ENCODE results near the gene EEA1. TPM values are rescaled to one million over a fixed set of nuclear protein-coding genes. Genes with fewer than 3 reads are reported as not detected.

EEA1 gene
- total and polyA plus RNA-seq, 4 donors, result 5.3 to 56.7 (median 24.6) TPM

- no peaks in the 10 kb centered on the region for H3K4me1 ChIP-seq (ENCODE audit: control insufficient read depth in 1 of 2, insufficient read depth in 2 of 2, low read length in 2 of 2)
- WGBS, 2 donors, result 3 to 4% methylated on average over 7 of the region's 7 CpGs
- H3K4me3 ChIP-seq (ENCODE audit: low read length in 2 of 2), result peak overlapping the region; percentile 87 to 100
- peak overlapping the region in 1 of 2 donors; percentile 95 for H3K27ac ChIP-seq (ENCODE audit: low read depth in 1 of 2, low read length in 2 of 2)
- intact Hi-C loops (cut with DNase I), result no loop called here
- DNase-seq (no peak), ATAC-seq (ENCODE audit: low FRiP score) (no peak)
- H3K36me3 ChIP-seq (ENCODE audit: control insufficient read depth in 1 of 2, insufficient read depth in 2 of 2, low read length in 1 of 2), result no peaks in the 10 kb centered on the region
- no peaks in the 10 kb centered on the region for H3K9me3 ChIP-seq (ENCODE audit: control insufficient read depth, low read length)
- no peaks in the 10 kb centered on the region for H3K27me3 ChIP-seq (ENCODE audit: control insufficient read depth in 1 of 2, insufficient read depth in 2 of 2, low read length in 1 of 2)
Measured at GRCh38 chr12:92927436-92928281, 1.4 kb downstream of the EEA1 start.

DNA sequence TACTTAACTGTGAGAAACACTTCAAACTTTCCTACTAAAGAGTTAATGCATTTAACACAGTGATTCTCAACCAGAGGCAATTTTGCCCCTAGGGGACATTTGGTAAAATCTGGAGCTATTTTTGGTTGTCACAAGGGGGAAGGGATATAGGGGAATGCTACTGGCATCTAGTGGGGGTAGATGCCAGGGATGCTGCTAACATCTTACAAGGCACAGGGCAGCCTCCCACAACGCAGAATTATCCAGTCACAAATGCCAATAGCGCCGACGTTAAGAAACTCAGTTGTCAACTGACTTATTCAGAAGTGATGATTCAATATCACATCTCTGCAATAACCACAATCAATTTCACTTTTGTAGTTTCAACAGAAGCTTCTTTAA is 2.0 kb downstream of the EEA1 start:
- 1 to 2% methylated on average over 4 of the region's 4 CpGs for WGBS, 2 donors
- intact Hi-C loops (cut with DNase I), result no loop called here
- H3K4me1 ChIP-seq (ENCODE audit: control insufficient read depth in 1 of 2, insufficient read depth in 2 of 2, low read length in 2 of 2), result no peaks in the 10 kb centered on the region
- peak overlapping the region in 1 of 2 donors; percentile 67 for H3K27ac ChIP-seq (ENCODE audit: low read depth in 1 of 2, low read length in 2 of 2)
- no peaks in the 10 kb centered on the region for H3K9me3 ChIP-seq (ENCODE audit: control insufficient read depth, low read length)
- H3K27me3 ChIP-seq (ENCODE audit: control insufficient read depth in 1 of 2, insufficient read depth in 2 of 2, low read length in 1 of 2), result no peaks in the 10 kb centered on the region
- no peaks in the 10 kb centered on the region for H3K36me3 ChIP-seq (ENCODE audit: control insufficient read depth in 1 of 2, insufficient read depth in 2 of 2, low read length in 1 of 2)
- DNase-seq (no peak), ATAC-seq (ENCODE audit: low FRiP score) (no peak)
- H3K4me3 ChIP-seq (ENCODE audit: low read length in 2 of 2), result peak overlapping the region in 1 of 2 donors; percentile 69

DNA sequence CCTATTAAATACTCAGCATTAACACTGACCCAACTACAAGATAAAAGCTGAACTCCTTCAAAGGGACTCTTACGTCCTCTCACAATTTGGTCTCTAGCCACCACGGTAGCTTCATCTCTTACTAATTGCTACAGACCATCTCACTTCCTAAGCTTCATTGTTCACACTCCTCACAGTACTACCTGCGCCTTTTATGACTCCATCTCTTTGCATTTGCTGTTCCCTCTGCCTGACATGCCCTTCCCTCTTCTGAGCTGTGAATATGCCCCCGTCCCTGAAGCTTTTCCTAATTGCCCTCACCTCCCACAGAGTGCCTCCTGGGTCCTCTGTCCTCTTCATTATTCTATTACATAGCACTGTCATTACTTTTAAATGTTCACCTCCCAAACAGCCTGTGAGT is 2.5 kb downstream of the EEA1 start:
- ATAC-seq (ENCODE audit: low FRiP score) (no peak), DNase-seq (no peak)
- no peaks in the 10 kb centered on the region for H3K27me3 ChIP-seq (ENCODE audit: control insufficient read depth in 1 of 2, insufficient read depth in 2 of 2, low read length in 1 of 2)
- intact Hi-C loops (cut with DNase I), result no loop called here
- 46% methylated on average over 4 of the region's 4 CpGs for WGBS, 2 donors
- H3K36me3 ChIP-seq (ENCODE audit: control insufficient read depth in 1 of 2, insufficient read depth in 2 of 2, low read length in 1 of 2), result no peaks in the 10 kb centered on the region
- H3K9me3 ChIP-seq (ENCODE audit: control insufficient read depth, low read length), result no peaks in the 10 kb centered on the region
- no peaks in the 10 kb centered on the region for H3K4me1 ChIP-seq (ENCODE audit: control insufficient read depth in 1 of 2, insufficient read depth in 2 of 2, low read length in 2 of 2)
- H3K27ac ChIP-seq (ENCODE audit: low read depth in 1 of 2, low read length in 2 of 2), result peak overlapping the region in 1 of 2 donors; percentile 20
- H3K4me3 ChIP-seq (ENCODE audit: low read length in 2 of 2), result no peak overlapping the region

- Histone ChIP-seq H3K36me3 (ENCODE audit: control insufficient read depth in 1 of 2, insufficient read depth in 2 of 2, low read length in 1 of 2) (no peaks in the 10 kb centered on the region), H3K27ac (ENCODE audit: low read depth in 1 of 2, low read length in 2 of 2) (no peak overlapping the region), H3K4me1 (ENCODE audit: control insufficient read depth in 1 of 2, insufficient read depth in 2 of 2, low read length in 2 of 2) (no peaks in the 10 kb centered on the region), H3K4me3 (ENCODE audit: low read length in 2 of 2) (no peak overlapping the region), H3K9me3 (ENCODE audit: control insufficient read depth, low read length) (no peaks in the 10 kb centered on the region), H3K27me3 (ENCODE audit: control insufficient read depth in 1 of 2, insufficient read depth in 2 of 2, low read length in 1 of 2) (no peaks in the 10 kb centered on the region)
- WGBS, 2 donors, result 97 to 100% methylated on average over 1 of the region's 1 CpG
- ATAC-seq (ENCODE audit: low FRiP score), result no peak
- intact Hi-C loops (cut with DNase I), result no loop called here
- no peak for DNase-seq
Measured at GRCh38 chr12:92921877-92922276, 7.2 kb downstream of the EEA1 start.

DNA sequence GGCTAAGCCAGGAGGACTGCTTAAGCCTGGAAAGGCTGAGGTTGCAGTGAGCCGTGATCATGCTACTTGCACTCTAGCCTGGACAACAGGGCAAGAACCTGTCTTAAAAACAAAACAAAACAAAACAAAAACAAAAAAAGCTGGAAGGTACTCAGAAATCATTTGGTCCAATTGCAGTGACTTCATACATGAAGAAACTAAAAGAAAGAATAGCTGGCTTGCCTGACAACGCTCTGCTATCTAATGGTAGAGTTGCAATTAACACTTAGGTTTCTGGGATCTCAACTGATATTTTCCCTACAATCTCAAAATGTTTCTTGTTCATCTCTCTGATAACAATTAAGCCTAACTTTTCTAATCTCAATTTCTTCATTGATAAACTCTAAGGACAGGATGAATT is 13.7 kb downstream of the EEA1 start:
- no peaks in the 10 kb centered on the region for H3K9me3 ChIP-seq (ENCODE audit: control insufficient read depth, low read length)
- no peak for ATAC-seq (ENCODE audit: low FRiP score)
- H3K27ac ChIP-seq (ENCODE audit: low read depth in 1 of 2, low read length in 2 of 2), result no peak overlapping the region

GRCh38 chr12:92914170-92914569 is 14.9 kb downstream of the EEA1 start:
- ATAC-seq (ENCODE audit: low FRiP score) (no peak), DNase-seq (no peak)
- 84 to 85% methylated on average over 4 of the region's 4 CpGs for WGBS, 2 donors
- H3K27ac ChIP-seq (ENCODE audit: low read depth in 1 of 2, low read length in 2 of 2), result no peak overlapping the region
- intact Hi-C loops (cut with DNase I), result no loop called here
- H3K4me3 ChIP-seq (ENCODE audit: low read length in 2 of 2), result no peak overlapping the region
- H3K36me3 ChIP-seq (ENCODE audit: control insufficient read depth in 1 of 2, insufficient read depth in 2 of 2, low read length in 1 of 2), result no peaks in the 10 kb centered on the region
- H3K9me3 ChIP-seq (ENCODE audit: control insufficient read depth, low read length), result no peaks in the 10 kb centered on the region
- no peaks in the 10 kb centered on the region for H3K27me3 ChIP-seq (ENCODE audit: control insufficient read depth in 1 of 2, insufficient read depth in 2 of 2, low read length in 1 of 2)
- H3K4me1 ChIP-seq (ENCODE audit: control insufficient read depth in 1 of 2, insufficient read depth in 2 of 2, low read length in 2 of 2), result no peaks in the 10 kb centered on the region

More for the DNA sequence above, 13.7 kb downstream of the EEA1 start:
- DNase-seq, result no peak
- Histone ChIP-seq H3K36me3 (ENCODE audit: control insufficient read depth in 1 of 2, insufficient read depth in 2 of 2, low read length in 1 of 2) (no peaks in the 10 kb centered on the region), H3K4me3 (ENCODE audit: low read length in 2 of 2) (no peak overlapping the region), H3K27me3 (ENCODE audit: control insufficient read depth in 1 of 2, insufficient read depth in 2 of 2, low read length in 1 of 2) (no peaks in the 10 kb centered on the region), H3K4me1 (ENCODE audit: control insufficient read depth in 1 of 2, insufficient read depth in 2 of 2, low read length in 2 of 2) (no peaks in the 10 kb centered on the region)
- WGBS, 2 donors, result 56 to 64% methylated on average over 2 of the region's 2 CpGs
- intact Hi-C loops (cut with DNase I), result no loop called here

GRCh38 chr12:92912672-92913071 is 16.4 kb downstream of the EEA1 start:
- DNase-seq (no peak), ATAC-seq (ENCODE audit: low FRiP score) (no peak)
- H3K4me1 ChIP-seq (ENCODE audit: control insufficient read depth in 1 of 2, insufficient read depth in 2 of 2, low read length in 2 of 2), result no peaks in the 10 kb centered on the region
- WGBS, 2 donors, result 92 to 93% methylated on average over 2 of the region's 2 CpGs
- no peaks in the 10 kb centered on the region for H3K36me3 ChIP-seq (ENCODE audit: control insufficient read depth in 1 of 2, insufficient read depth in 2 of 2, low read length in 1 of 2)
- intact Hi-C loops (cut with DNase I), result no loop called here
- no peaks in the 10 kb centered on the region for H3K9me3 ChIP-seq (ENCODE audit: control insufficient read depth, low read length)
- no peaks in the 10 kb centered on the region for H3K27me3 ChIP-seq (ENCODE audit: control insufficient read depth in 1 of 2, insufficient read depth in 2 of 2, low read length in 1 of 2)
- H3K27ac ChIP-seq (ENCODE audit: low read depth in 1 of 2, low read length in 2 of 2), result no peak overlapping the region
- no peak overlapping the region for H3K4me3 ChIP-seq (ENCODE audit: low read length in 2 of 2)

DNA sequence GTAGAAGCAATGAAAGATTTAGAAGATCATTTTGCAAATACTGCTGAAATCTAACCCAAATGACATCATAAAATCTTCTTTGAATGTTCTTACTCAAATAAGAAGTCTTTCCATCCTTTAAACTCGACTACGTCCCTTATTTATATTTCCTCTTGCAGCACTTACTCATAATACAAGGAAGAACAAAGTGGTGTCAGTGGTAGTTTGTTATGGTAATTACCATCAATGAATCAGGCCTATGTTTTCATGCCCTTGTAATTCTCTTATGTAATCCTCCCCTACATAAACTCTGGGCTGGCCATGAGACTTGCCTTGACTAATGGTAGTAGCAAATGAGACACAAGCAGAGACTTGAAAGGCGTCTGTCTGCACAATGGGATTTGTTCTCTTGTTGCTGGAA is 17.0 kb downstream of the EEA1 start:
- ATAC-seq (ENCODE audit: low FRiP score) (no peak), DNase-seq (no peak)
- Histone ChIP-seq H3K4me1 (ENCODE audit: control insufficient read depth in 1 of 2, insufficient read depth in 2 of 2, low read length in 2 of 2) (no peaks in the 10 kb centered on the region), H3K27me3 (ENCODE audit: control insufficient read depth in 1 of 2, insufficient read depth in 2 of 2, low read length in 1 of 2) (no peaks in the 10 kb centered on the region), H3K36me3 (ENCODE audit: control insufficient read depth in 1 of 2, insufficient read depth in 2 of 2, low read length in 1 of 2) (no peaks in the 10 kb centered on the region), H3K4me3 (ENCODE audit: low read length in 2 of 2) (no peak overlapping the region), H3K27ac (ENCODE audit: low read depth in 1 of 2, low read length in 2 of 2) (no peak overlapping the region), H3K9me3 (ENCODE audit: control insufficient read depth, low read length) (no peaks in the 10 kb centered on the region)
- 88 to 89% methylated on average over 3 of the region's 3 CpGs for WGBS, 2 donors
- intact Hi-C loops (cut with DNase I), result no loop called here

DNA sequence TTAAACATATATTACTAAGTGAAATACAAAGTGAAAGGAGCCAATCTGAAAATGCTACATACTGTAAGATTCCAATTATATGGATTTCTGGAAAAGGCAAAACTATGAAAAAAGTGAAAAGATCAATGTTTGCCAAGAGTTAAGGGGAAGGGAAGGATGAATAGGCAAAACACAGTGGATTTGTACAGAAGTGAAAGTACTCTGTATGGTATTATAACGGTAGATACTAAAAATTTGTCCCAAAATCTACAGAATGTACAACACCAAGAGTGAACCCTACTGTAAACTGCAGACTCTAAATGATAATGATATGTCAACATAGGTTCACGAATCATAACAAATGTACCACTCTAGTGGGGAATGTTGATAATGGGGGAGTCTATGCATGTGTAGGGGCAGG is 17.8 kb downstream of the EEA1 start:
- no peak overlapping the region for H3K27ac ChIP-seq (ENCODE audit: low read depth in 1 of 2, low read length in 2 of 2)
- 87 to 95% methylated on average over 2 of the region's 2 CpGs for WGBS, 2 donors
- H3K27me3 ChIP-seq (ENCODE audit: control insufficient read depth in 1 of 2, insufficient read depth in 2 of 2, low read length in 1 of 2), result no peaks in the 10 kb centered on the region
- no peak for ATAC-seq (ENCODE audit: low FRiP score)
- intact Hi-C loops (cut with DNase I), result no loop called here
- DNase-seq, result no peak
- no peak overlapping the region for H3K4me3 ChIP-seq (ENCODE audit: low read length in 2 of 2)
- H3K4me1 ChIP-seq (ENCODE audit: control insufficient read depth in 1 of 2, insufficient read depth in 2 of 2, low read length in 2 of 2), result no peaks in the 10 kb centered on the region
- no peaks in the 10 kb centered on the region for H3K9me3 ChIP-seq (ENCODE audit: control insufficient read depth, low read length)
- H3K36me3 ChIP-seq (ENCODE audit: control insufficient read depth in 1 of 2, insufficient read depth in 2 of 2, low read length in 1 of 2), result no peaks in the 10 kb centered on the region
